Liver (tissue), 9 donors: ENCODE results near the gene ZFAND3. TPM values are rescaled to one million over a fixed set of nuclear protein-coding genes. Genes with fewer than 3 reads are reported as not detected.

ENCODE experiments used
- DNase-seq: peaks from one replicate; pipeline ENCODE4 v3.0.0-alpha.2; 2017; ENCODE audit warnings: low spot score
- H3K27ac ChIP-seq, 2 donors: one replicate each; pipeline ENCODE4 v1.7.0; 2013; ENCODE audit warnings: inconsistent platforms in 2 of 2, low read length in 2 of 2, control low read depth in 1 of 2, low read depth in 1 of 2, mild to moderate bottlenecking in 1 of 2
- H3K27me3 ChIP-seq, 4 donors: one replicate each; pipeline versions ENCODE4 v1.6.1 to v1.7.0; 2013; ENCODE audit warnings: low read length in 3 of 4, inconsistent platforms in 1 of 4, mild to moderate bottlenecking in 1 of 4, moderate library complexity in 1 of 4; ENCODE audit not compliant: control insufficient read depth in 4 of 4, insufficient read depth in 4 of 4
- H3K36me3 ChIP-seq, 4 donors: one replicate each; pipeline versions ENCODE4 v1.6.1 to v1.7.0; 2013; ENCODE audit warnings: low read length in 3 of 4, mild to moderate bottlenecking in 3 of 4, low read depth in 1 of 4, moderate library complexity in 1 of 4; ENCODE audit not compliant: control insufficient read depth in 4 of 4, insufficient read depth in 3 of 4
- H3K4me1 ChIP-seq, 4 donors: one replicate each; pipeline versions ENCODE4 v1.6.1 to v1.7.0; 2013; ENCODE audit warnings: low read length in 3 of 4, mild to moderate bottlenecking in 3 of 4, moderate library complexity in 1 of 4; ENCODE audit not compliant: control insufficient read depth in 4 of 4, insufficient read depth in 4 of 4
- H3K4me3 ChIP-seq, 3 donors: one replicate each; pipeline versions ENCODE4 v1.6.1 to v1.7.0; 2013; ENCODE audit warnings: low read length in 3 of 3, control low read depth in 1 of 3, low read depth in 1 of 3, mild to moderate bottlenecking in 1 of 3
- H3K9ac ChIP-seq, 2 donors: one replicate each; pipeline ENCODE4 v1.7.0; 2013; ENCODE audit warnings: low read length in 2 of 2, mild to moderate bottlenecking in 2 of 2, moderate library complexity in 2 of 2, control low read depth in 1 of 2, low read depth in 1 of 2
- H3K9me3 ChIP-seq, 4 donors: one replicate each; pipeline versions ENCODE4 v1.6.1 to v1.7.0; 2013; ENCODE audit warnings: low read length in 3 of 4; ENCODE audit not compliant: control insufficient read depth in 4 of 4
- ATF3 ChIP-seq: IDR thresholded peaks from 2 replicates; pipeline ENCODE4 v1.6.1; 2016; ENCODE audit warnings: antibody characterized with exemption
- EGR1 ChIP-seq, 2 donors: IDR thresholded peaks; 2 replicates each; pipeline ENCODE4 v1.6.1; 2016 to 2018; ENCODE audit warnings: antibody characterized with exemption in 2 of 2, low read depth in 2 of 2
- FOXA1 ChIP-seq: IDR thresholded peaks from 2 replicates; pipeline ENCODE4 v1.6.1; 2016; ENCODE audit warnings: antibody characterized with exemption
- FOXA2 ChIP-seq: IDR thresholded peaks from 2 replicates; pipeline ENCODE4 v1.6.1; 2016; ENCODE audit warnings: antibody characterized with exemption
- GABPA ChIP-seq, 2 donors: IDR thresholded peaks in 1 of 2; conservative IDR thresholded peaks in 1 of 2; 2 replicates each; pipeline ENCODE4 v1.6.1; 2016; ENCODE audit warnings: antibody characterized with exemption in 2 of 2, mild to moderate bottlenecking in 1 of 2, moderate library complexity in 1 of 2
- HNF4A ChIP-seq, 2 donors: conservative IDR thresholded peaks; 2 replicates each; pipeline ENCODE4 v1.6.1; 2016; ENCODE audit warnings: antibody characterized with exemption in 2 of 2, mild to moderate bottlenecking in 2 of 2
- HNF4G ChIP-seq: IDR thresholded peaks from 2 replicates; pipeline ENCODE4 v1.6.1; 2016; ENCODE audit warnings: antibody characterized with exemption
- JUND ChIP-seq, 2 donors: IDR thresholded peaks; 2 replicates each; pipeline ENCODE4 v1.6.1; 2016; ENCODE audit warnings: antibody characterized with exemption in 2 of 2
- NR2F2 ChIP-seq: IDR thresholded peaks from 2 replicates; pipeline ENCODE4 v1.6.1; 2016; ENCODE audit warnings: antibody characterized with exemption
- RAD21 ChIP-seq, 2 donors: IDR thresholded peaks; 2 replicates each; pipeline ENCODE4 v1.6.1; 2016; ENCODE audit warnings: antibody characterized with exemption in 2 of 2, mild to moderate bottlenecking in 2 of 2
- REST ChIP-seq: IDR thresholded peaks from 2 replicates; pipeline ENCODE4 v1.6.1; 2016; ENCODE audit warnings: antibody characterized with exemption, mild to moderate bottlenecking
- RXRA ChIP-seq, 2 donors: IDR thresholded peaks; 2 replicates each; pipeline ENCODE4 v1.6.1; 2017 to 2018; ENCODE audit warnings: antibody characterized with exemption in 2 of 2, mild to moderate bottlenecking in 1 of 2
- SP1 ChIP-seq: IDR thresholded peaks from 2 replicates; pipeline ENCODE4 v1.6.1; 2018; ENCODE audit warnings: antibody characterized with exemption, mild to moderate bottlenecking
- TAF1 ChIP-seq: conservative IDR thresholded peaks from 2 replicates; pipeline ENCODE4 v1.6.1; 2016; ENCODE audit warnings: antibody characterized with exemption, mild to moderate bottlenecking
- YY1 ChIP-seq: IDR thresholded peaks from 2 replicates; pipeline ENCODE4 v1.6.1; 2016; ENCODE audit warnings: antibody characterized with exemption, mild to moderate bottlenecking
- WGBS: extraction: QIAGEN DNeasy Blood & Tissue Kit; methylation state at CpG from one replicate; pipeline ENCODE4 v1.1.7; 2013; 5-methylcytosine and 5-hydroxymethylcytosine counted together
- polyA plus RNA-seq, 2 donors: library from polyadenylated mRNA; stranded (reverse) in 1 of 2; unstranded in 1 of 2; fragments of 200-250 nt in 1 of 2; fragments of >200 nt in 1 of 2; fragmentation: Nextera tagmentation in 1 of 2; extraction: Ambion mirVana in 1 of 2; gene quantifications; one replicate each; pipeline versions ENCODE4 v1.2.1 to v1.2.3, GENCODE V29; 2013 to 2015
- total RNA-seq, 2 donors: library from RNA; depleted of rRNA; stranded (reverse); fragments of >200 nt; gene quantifications; one replicate each; pipeline ENCODE4 v1.2.3, GENCODE V29; 2014
- TF ChIP-seq, protein P1 (sequence below): IDR thresholded peaks from 2 replicates; pipeline ENCODE4 v1.6.1; 2016; ENCODE audit warnings: antibody characterized with exemption
- TF ChIP-seq, protein P2 (sequence below): fragments of 150-350 bp; IDR thresholded peaks from 2 replicates; pipeline ENCODE4 v1.5.1; 2017; ENCODE audit warnings: improper control_type of control experiment, low read depth, low read length; ENCODE audit not compliant: missing input control
- TF ChIP-seq, protein P3 (sequence below): IDR thresholded peaks from 2 replicates; pipeline ENCODE4 v1.6.1; 2016; ENCODE audit warnings: antibody characterized with exemption
- donor health status: healthy.
- donor health status: healthy.
- donor health status: healthy.
- donor health status: healthy.
- donor health status: healthy.

Gene ZFAND3
- total and polyA plus RNA-seq, 4 donors: 7.7 to 37.5 (median 23.1) TPM

DNA sequence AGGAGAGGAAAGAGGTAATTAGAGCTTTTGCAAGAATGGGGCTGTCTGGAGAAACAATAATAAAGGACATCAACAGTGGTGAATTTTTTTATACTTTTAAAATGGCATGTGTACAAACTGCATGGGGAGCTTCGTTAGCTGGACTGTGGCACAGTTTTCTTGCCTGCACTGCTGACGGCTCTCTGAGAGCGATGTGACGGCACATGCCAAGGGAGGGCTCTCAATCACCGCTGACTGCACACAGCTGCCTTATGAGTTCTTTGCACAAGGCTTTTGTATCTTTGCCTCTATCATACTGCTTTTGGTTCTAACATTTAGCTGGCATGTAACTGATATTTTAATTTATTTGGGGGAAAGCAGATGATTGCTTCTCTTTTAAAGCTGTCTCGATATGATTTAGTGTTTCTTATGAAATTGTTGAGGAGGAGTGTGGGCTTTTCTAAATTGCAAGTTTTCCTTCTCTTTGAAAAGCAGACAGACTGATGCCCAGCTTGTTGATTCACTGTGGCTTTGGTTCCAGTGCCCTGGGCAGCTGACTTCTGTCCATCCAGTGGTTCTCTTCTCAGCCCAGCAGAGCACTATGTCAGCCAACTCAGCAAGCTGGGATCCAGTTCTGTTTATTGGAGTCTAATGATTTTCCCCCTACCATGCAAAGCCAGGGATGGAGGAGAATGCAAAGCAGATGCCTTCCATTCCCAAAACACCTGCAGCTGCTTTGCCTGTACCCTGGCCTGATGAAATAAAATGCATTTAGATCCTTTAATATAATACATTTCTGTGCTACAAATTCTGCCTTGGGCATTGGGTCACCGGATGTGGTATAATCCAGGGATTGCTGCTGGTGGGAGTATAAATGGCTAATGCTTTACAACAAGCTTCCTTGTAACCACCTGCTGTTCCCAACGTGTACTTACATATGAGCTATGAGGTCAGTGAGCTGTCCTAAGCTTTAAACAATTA is 323.9 kb downstream of the ZFAND3 start:
- WGBS: 79% methylated on average over 8 of the region's 8 CpGs
- peaks cover 0 to 15% (median 6%) of the 10 kb centered on the region in 4 donors for H3K36me3 ChIP-seq
- H3K27me3 ChIP-seq: no peaks in the 10 kb centered on the region
- no peak overlapping the region for H3K27ac ChIP-seq
- DNase-seq: no peak
- H3K9me3 ChIP-seq: no peaks in the 10 kb centered on the region
- no peak overlapping the region for H3K9ac ChIP-seq
- no peak overlapping the region for H3K4me3 ChIP-seq
- H3K4me1 ChIP-seq: no peaks in the 10 kb centered on the region
- TF ChIP-seq FOXA1: no peak
- no peak for TF ChIP-seq GABPA (IDR thresholded peaks at IDR 0.05 in 1 of 2, conservative IDR thresholded peaks at IDR 0.05 in 1 of 2)
- no peak for TF ChIP-seq EGR1 (IDR thresholded peaks at IDR 0.05; ENCODE audit: low read depth in 2 of 2)
- TF ChIP-seq SP1: no peak
- TF ChIP-seq, protein P1, sequence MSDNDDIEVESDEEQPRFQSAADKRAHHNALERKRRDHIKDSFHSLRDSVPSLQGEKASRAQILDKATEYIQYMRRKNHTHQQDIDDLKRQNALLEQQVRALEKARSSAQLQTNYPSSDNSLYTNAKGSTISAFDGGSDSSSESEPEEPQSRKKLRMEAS: no peak
- TF ChIP-seq, protein P2, sequence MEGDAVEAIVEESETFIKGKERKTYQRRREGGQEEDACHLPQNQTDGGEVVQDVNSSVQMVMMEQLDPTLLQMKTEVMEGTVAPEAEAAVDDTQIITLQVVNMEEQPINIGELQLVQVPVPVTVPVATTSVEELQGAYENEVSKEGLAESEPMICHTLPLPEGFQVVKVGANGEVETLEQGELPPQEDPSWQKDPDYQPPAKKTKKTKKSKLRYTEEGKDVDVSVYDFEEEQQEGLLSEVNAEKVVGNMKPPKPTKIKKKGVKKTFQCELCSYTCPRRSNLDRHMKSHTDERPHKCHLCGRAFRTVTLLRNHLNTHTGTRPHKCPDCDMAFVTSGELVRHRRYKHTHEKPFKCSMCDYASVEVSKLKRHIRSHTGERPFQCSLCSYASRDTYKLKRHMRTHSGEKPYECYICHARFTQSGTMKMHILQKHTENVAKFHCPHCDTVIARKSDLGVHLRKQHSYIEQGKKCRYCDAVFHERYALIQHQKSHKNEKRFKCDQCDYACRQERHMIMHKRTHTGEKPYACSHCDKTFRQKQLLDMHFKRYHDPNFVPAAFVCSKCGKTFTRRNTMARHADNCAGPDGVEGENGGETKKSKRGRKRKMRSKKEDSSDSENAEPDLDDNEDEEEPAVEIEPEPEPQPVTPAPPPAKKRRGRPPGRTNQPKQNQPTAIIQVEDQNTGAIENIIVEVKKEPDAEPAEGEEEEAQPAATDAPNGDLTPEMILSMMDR: no peak
- TF ChIP-seq NR2F2: no peak
- TF ChIP-seq FOXA2: no peak
- no peak for TF ChIP-seq JUND (IDR thresholded peaks at IDR 0.05)
- TF ChIP-seq HNF4G: no peak
- no peak for TF ChIP-seq HNF4A (conservative IDR thresholded peaks at IDR 0.05)
- TF ChIP-seq, protein P3, sequence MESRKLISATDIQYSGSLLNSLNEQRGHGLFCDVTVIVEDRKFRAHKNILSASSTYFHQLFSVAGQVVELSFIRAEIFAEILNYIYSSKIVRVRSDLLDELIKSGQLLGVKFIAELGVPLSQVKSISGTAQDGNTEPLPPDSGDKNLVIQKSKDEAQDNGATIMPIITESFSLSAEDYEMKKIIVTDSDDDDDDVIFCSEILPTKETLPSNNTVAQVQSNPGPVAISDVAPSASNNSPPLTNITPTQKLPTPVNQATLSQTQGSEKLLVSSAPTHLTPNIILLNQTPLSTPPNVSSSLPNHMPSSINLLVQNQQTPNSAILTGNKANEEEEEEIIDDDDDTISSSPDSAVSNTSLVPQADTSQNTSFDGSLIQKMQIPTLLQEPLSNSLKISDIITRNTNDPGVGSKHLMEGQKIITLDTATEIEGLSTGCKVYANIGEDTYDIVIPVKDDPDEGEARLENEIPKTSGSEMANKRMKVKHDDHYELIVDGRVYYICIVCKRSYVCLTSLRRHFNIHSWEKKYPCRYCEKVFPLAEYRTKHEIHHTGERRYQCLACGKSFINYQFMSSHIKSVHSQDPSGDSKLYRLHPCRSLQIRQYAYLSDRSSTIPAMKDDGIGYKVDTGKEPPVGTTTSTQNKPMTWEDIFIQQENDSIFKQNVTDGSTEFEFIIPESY: no peak
- no peak for TF ChIP-seq ATF3
- no peak for TF ChIP-seq REST
- no peak for TF ChIP-seq YY1
- TF ChIP-seq TAF1: no peak
- TF ChIP-seq RAD21 (IDR thresholded peaks at IDR 0.05): no peak
- no peak for TF ChIP-seq RXRA (IDR thresholded peaks at IDR 0.05)
